Sigmoid colon (tissue), 7 donors: ENCODE results near the gene MTFP1. TPM values are rescaled to one million over a fixed set of nuclear protein-coding genes. Genes with fewer than 3 reads are reported as not detected.

Experiments
- DNase-seq: peaks from one replicate; pipeline ENCODE4 v3.0.0-alpha.2; 2019
- H3K27ac ChIP-seq, 4 donors: fragments of 200-600 bp; sonication (generic); one replicate each; pipeline ENCODE4 v1.5.1; 2016 to 2019; ENCODE audit warnings: mild to moderate bottlenecking in 1 of 4
- H3K27me3 ChIP-seq, 3 donors: fragments of 200-600 bp; sonication (generic); one replicate each; pipeline ENCODE4 v1.5.1; 2019; ENCODE audit warnings: mild to moderate bottlenecking in 1 of 3
- H3K36me3 ChIP-seq, 4 donors: fragments of 200-600 bp; sonication (generic); one replicate each; pipeline ENCODE4 v1.5.1; 2016 to 2019
- H3K4me1 ChIP-seq, 4 donors: fragments of 200-600 bp; sonication (generic); one replicate each; pipeline ENCODE4 v1.5.1; 2017 to 2019
- H3K4me3 ChIP-seq, 4 donors: fragments of 200-600 bp; sonication (generic); one replicate each; pipeline ENCODE4 v1.5.1; 2017 to 2019; ENCODE audit warnings: mild to moderate bottlenecking in 2 of 4, moderate library complexity in 1 of 4
- H3K9me3 ChIP-seq, 4 donors: fragments of 200-600 bp in 3 of 4; sonication (generic) in 3 of 4; one replicate each; pipeline versions ENCODE4 v1.5.1 to v1.6.1; 2013 to 2019
- CTCF ChIP-seq, 4 experiments: fragments of 450-650 bp in 3 of 4; fragments of 200-600 bp in 1 of 4; IDR thresholded peaks; one replicate each; pipeline ENCODE4 v1.5.1; 2016 to 2019; ENCODE audit warnings: antibody characterized with exemption in 4 of 4, mild to moderate bottlenecking in 3 of 4, moderate library complexity in 2 of 4
- EP300 ChIP-seq, 4 donors: sonication (generic); formaldehyde crosslinking; IDR thresholded peaks; one replicate each; pipeline ENCODE4 v1.6.1; 2017; ENCODE audit warnings: antibody characterized with exemption in 4 of 4
- POLR2A ChIP-seq, 2 donors: fragments of 450-650 bp; IDR thresholded peaks; one replicate each; pipeline ENCODE4 v1.6.1; 2016; ENCODE audit warnings: antibody characterized with exemption in 2 of 2, mild to moderate bottlenecking in 2 of 2, moderate library complexity in 2 of 2
- POLR2AphosphoS5 ChIP-seq, 4 donors: sonication (generic); formaldehyde crosslinking; IDR thresholded peaks; one replicate each; pipeline ENCODE4 v1.6.1; 2017; ENCODE audit warnings: antibody characterized with exemption in 4 of 4
- WGBS, 2 donors: extraction: QIAGEN DNeasy Blood & Tissue Kit; methylation state at CpG; one replicate each; pipeline ENCODE4 v1.1.7; 2013; 5-methylcytosine and 5-hydroxymethylcytosine counted together
- intact Hi-C: fragments of 100-400 bp; cut with DNase I; formaldehyde crosslinking; loops from one replicate; pipeline ENCODE4 v1.15.1; 2023
- polyA plus RNA-seq, 3 donors: library from polyadenylated mRNA; stranded (reverse); fragments of 200-250 nt; gene quantifications; one replicate each; pipeline ENCODE4 v1.2.3, GENCODE V29; 2013
- total RNA-seq, 4 donors: library from RNA; depleted of rRNA; stranded (reverse); fragments of >200 nt; gene quantifications; one replicate each; pipeline ENCODE4 v1.1.0, GENCODE V29; 2016
- donor health status: healthy with polysubstance abuse.
- donor health status: Bipolar disorder and iron deficiency.
- donor health status: healthy.

MTFP1 gene
- total and polyA plus RNA-seq, 7 donors, result 2.9 to 38.5 (median 7.1) TPM

- Histone ChIP-seq H3K36me3 (no peaks in the 10 kb centered on the region), H3K4me3 (peak within 1 kb of the TSS; percentile 57 to 77 (median 66)), H3K27ac (peak within 1 kb of the TSS; percentile 60 to 77 (median 72)), H3K4me1 (peaks cover 0 to 32% (median 23%) of the 10 kb centered on the region in 4 donors), H3K27me3 (no peaks in the 10 kb centered on the region), H3K9me3 (no peaks in the 10 kb centered on the region)
- TF ChIP-seq POLR2AphosphoS5 (IDR thresholded peaks at IDR 0.05) (peak; percentile 25 to 74 (median 52)), POLR2A (IDR thresholded peaks at IDR 0.05) (peak in 1 of 2 donors; percentile 5), EP300 (IDR thresholded peaks at IDR 0.05) (no peak), CTCF (IDR thresholded peaks at IDR 0.05) (no peak)
- peak; percentile 88 for DNase-seq
- intact Hi-C loops, result loop anchor here (2.0 kb wide), 1 partner anchor 28 kb away; the partner anchor contains the start of gene MTFP1
- 1% methylated on average over 56 of the region's 56 CpGs for WGBS, 2 donors
Observed at GRCh38 chr22:30396871-30397655, 28.5 kb upstream of the MTFP1 start, which contains the start of gene SEC14L2. Gene SEC14L2 (plus strand): TSS chr22:30397018. CDS start chr22:30397117, 99 bp downstream.

GRCh38 chr22:30397656-30398635 lies 27.6 kb upstream of the MTFP1 start:
- peak overlapping the region; percentile 31 to 77 (median 68) for H3K27ac ChIP-seq
- H3K9me3 ChIP-seq, result no peaks in the 10 kb centered on the region
- H3K4me3 ChIP-seq, result peak overlapping the region; percentile 57 to 77 (median 66)
- whole genome bisulfite sequencing, 2 donors, result 24 to 33% methylated on average over 11 of the region's 11 CpGs
- no peaks in the 10 kb centered on the region for H3K36me3 ChIP-seq
- TF ChIP-seq POLR2A (IDR thresholded peaks at IDR 0.05), result no peak
- TF ChIP-seq POLR2AphosphoS5 (IDR thresholded peaks at IDR 0.05), result peak in 1 of 4 donors; percentile 5
- peaks cover 0 to 32% (median 23%) of the 10 kb centered on the region in 4 donors for H3K4me1 ChIP-seq
- intact Hi-C loops, result loop anchor here (2.0 kb wide), 1 partner anchor 27 kb away; the partner anchor contains the start of gene MTFP1
- no peaks in the 10 kb centered on the region for H3K27me3 ChIP-seq
- DNase-seq, result no peak

- no peak for DNase-seq
- H3K36me3 ChIP-seq, result no peaks in the 10 kb centered on the region
- intact Hi-C loops, result no loop called here
- no peak overlapping the region for H3K27ac ChIP-seq
- H3K27me3 ChIP-seq, result no peaks in the 10 kb centered on the region
- peaks cover 0 to 32% (median 23%) of the 10 kb centered on the region in 4 donors for H3K4me1 ChIP-seq
- no peak overlapping the region for H3K4me3 ChIP-seq
- TF ChIP-seq POLR2A (IDR thresholded peaks at IDR 0.05) (no peak), POLR2AphosphoS5 (IDR thresholded peaks at IDR 0.05) (no peak), EP300 (IDR thresholded peaks at IDR 0.05) (no peak), CTCF (IDR thresholded peaks at IDR 0.05) (no peak)
- WGBS, 2 donors, result 52 to 66% methylated on average over 25 of the region's 25 CpGs
- no peaks in the 10 kb centered on the region for H3K9me3 ChIP-seq
Observed at GRCh38 chr22:30398685-30399680, 26.6 kb upstream of the MTFP1 start.

GRCh38 chr22:30399718-30400117 lies 25.9 kb upstream of the MTFP1 start:
- intact Hi-C loops, result no loop called here
- DNase-seq, result no peak
- no peaks in the 10 kb centered on the region for H3K36me3 ChIP-seq
- H3K4me1 ChIP-seq, result peaks cover 0 to 32% (median 23%) of the 10 kb centered on the region in 4 donors
- H3K27ac ChIP-seq, result no peak overlapping the region
- H3K9me3 ChIP-seq, result no peaks in the 10 kb centered on the region
- no peaks in the 10 kb centered on the region for H3K27me3 ChIP-seq
- 89 to 95% methylated on average over 5 of the region's 5 CpGs for WGBS, 2 donors
- no peak overlapping the region for H3K4me3 ChIP-seq
- TF ChIP-seq EP300 (IDR thresholded peaks at IDR 0.05) (no peak), POLR2AphosphoS5 (IDR thresholded peaks at IDR 0.05) (no peak), CTCF (IDR thresholded peaks at IDR 0.05) (no peak), POLR2A (IDR thresholded peaks at IDR 0.05) (no peak)
